Hippocampal formation (tissue), 2 donors: ENCODE data around the gene CATSPERZ.
"Not testable (repeated sequence)": the region's sequence is repeated elsewhere in the genome, so short reads cannot be mapped to it uniquely, and the experiment has no call there.

Experiments used
- DNase-seq, 2 donors: peaks; one replicate each; lab custom pipeline; 2025; lab: John Stamatoyannopoulos, UW

The CATSPERZ gene

DNA sequence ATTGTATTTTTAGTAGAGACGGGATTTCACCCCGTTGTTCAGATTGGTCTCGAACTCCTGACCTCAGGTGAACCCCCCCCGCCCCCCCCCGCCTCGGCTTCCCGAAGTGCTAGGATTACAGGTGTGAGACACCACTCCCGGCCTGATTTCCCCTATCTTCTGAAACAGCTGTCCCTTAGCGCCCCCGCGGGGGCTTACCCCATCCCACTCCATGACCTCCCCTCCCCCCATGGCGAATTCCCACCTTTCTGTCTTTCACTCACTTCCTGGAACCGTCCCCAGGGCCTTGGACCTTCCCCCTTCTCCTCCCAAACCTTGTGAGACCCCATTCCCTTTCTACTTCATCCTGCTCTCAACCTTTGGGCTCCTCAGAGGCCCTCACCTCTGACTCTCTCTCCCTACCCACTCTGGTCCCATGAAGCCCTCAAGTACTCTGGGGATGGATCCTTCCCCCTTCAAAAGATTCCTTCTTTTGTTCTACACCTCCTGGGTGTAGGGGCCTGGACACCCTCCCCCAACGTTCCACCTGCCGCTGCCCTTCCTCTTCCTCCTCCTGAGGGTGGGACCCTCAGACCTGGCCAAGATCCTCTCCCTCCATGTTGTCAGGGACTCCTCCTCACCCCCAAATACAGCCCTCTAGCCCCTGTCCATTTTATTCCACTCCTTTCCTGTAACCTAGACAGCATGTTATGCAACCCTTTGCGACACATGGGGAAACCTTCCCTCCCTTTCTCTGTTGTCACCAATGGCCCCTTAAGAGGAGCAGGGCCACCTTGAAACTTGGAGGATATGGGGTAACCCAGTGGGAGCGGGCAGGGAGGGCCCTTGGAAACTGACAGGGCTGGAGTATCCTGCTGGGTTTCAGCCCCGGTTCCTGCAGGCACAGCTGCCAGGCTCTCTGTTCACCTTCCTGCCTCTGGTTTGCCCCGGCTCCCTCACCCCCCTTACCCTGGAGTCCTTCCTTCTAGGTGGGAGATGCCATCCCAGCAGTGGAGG, 18.9 kb downstream of the CATSPERZ start:
- no peak for DNase-seq

DNA sequence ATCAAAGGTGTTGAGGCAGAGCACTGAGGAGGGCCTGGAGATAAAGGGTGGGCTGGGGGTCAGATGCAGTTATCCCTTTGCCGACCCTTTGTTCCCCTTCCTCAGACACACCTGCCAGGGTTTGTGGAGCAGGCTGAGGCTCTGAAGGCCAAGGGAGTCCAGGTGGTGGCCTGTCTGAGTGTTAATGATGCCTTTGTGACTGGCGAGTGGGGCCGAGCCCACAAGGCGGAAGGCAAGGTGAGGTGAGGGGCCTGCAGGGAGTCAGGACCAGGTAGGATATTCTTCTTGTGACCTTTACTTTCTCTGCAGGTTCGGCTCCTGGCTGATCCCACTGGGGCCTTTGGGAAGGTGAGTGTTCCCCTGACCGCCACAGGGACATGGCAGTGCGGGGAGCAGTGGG, 20.4 kb downstream of the CATSPERZ start:
- DNase-seq = no peak

DNA sequence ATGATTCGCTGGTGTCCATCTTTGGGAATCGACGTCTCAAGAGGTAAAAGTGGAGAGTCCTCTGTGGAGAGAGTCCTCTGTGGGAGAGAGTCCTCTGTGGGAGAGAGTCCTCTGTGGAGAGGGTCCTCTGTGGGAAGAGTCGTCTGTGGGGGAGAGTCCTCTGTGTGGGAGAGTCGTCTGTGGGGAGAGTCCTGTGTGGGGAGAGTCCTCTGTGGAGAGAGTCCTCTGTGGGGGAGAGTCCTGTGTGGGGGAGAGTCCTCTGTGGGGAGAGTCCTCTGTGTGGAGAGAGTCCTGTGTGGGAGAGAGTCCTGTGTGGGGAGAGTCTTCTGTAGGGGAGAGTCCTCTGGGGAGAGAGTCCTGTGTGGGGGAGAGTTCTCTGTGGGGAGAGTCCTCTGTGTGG, 20.9 kb downstream of the CATSPERZ start:
- no peak for DNase-seq

DNA sequence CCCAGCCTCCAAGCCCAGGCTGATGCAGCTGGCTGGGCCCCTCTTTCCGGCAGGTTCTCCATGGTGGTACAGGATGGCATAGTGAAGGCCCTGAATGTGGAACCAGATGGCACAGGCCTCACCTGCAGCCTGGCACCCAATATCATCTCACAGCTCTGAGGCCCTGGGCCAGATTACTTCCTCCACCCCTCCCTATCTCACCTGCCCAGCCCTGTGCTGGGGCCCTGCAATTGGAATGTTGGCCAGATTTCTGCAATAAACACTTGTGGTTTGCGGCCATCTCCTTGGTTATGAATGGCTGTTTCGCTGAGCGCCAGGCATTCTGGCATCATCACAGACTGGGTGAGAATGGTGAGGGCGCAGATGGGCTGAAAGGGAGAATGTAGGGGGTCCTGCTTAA, 21.4 kb downstream of the CATSPERZ start:
- DNase-seq = no peak

DNA sequence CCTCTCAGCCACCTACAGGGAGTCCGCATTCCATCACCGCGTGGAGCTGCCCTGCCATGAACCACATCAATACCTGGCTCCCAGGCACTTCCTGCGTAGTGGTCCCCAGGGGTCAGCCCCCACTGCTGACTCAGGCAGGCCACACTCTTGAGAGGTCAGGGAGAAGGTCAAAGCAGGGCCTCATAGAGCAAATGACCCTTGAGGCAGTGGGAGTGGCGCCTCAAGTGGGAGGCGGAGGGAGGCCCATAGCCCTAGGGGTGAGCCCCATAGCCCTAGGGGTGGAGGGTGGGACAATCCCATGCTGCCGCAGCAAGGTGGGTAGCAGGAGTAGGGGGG, 22.7 kb downstream of the CATSPERZ start:
- DNase-seq = no peak

DNA sequence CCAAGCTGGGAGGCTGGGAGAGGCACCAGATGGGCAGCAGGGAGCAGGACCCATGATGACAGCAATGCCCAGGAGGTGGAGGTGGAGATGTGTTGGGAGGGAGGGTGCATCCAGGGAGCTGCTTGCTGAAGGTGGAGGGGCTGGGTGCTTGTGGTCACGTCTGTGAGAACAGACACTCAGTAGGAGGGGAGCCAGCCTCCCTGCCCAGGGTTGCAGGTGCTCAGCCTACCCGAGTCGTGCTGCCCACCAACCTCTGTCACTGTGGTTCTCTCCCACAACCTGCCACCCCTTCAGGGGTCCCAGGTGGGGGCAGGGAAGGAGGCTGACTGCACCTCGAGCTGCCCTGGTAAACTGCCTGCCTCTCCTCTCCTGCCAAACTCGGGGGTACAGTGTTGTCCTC, 23.2 kb downstream of the CATSPERZ start:
- DNase-seq = no peak

DNA sequence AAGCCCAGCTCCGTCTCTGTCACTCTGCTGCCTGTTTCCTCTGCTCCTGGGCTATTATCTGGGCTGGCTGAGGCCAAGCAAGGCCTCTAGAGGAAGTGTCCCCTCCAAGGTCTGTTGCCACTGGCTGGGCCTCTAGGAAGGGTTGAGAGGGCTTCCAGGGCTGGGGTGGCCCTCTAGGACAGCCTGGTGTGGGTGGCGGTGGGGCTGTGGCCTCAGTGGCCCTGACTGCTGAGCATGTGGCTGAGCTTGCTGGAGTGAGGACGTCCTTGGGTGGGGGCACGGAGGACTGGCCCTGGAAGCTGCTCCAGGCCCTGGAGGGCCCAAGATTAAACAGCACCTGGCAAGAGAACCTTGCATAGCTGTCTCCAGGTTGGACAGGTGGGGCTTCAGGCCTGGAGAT, 23.8 kb downstream of the CATSPERZ start:
- DNase-seq = not testable (repeated sequence)

DNA sequence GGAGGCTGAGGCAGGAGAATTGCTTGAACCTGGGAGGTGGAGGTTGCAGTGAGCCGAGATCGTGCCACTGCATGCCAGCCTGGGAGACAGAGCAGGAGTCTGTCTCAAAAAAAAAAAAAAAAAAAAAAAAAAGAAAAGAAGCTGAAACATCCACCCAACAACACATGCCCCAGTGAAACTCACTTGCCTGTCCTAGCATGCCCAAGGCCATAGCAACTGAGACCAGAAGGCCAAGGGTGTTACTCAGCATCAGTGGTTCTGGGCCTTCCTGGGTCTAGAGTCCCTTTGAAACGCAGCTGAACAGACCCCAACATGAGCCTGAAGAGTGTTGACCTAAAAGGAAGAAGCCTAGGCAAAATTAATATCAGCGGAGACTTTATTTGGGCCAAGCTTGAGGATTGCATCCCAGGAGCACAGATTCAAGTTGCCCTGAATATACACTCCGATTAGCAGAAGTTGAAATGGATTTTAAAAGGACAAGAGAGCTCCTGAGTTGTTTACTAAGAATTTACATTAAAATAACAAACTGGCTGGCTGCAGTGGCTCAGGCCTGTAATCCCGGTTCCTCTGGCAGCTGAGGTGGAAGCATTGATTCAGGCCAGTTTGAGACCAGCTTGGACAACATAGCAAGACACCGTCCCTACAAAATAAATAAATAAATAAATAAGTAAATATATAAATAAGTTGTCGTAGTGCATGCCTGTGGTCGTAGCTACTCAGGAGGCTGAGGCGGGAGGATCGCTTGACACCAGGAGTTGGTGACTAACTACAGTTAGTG, 24.7 kb downstream of the CATSPERZ start:
- DNase-seq = no peak

DNA sequence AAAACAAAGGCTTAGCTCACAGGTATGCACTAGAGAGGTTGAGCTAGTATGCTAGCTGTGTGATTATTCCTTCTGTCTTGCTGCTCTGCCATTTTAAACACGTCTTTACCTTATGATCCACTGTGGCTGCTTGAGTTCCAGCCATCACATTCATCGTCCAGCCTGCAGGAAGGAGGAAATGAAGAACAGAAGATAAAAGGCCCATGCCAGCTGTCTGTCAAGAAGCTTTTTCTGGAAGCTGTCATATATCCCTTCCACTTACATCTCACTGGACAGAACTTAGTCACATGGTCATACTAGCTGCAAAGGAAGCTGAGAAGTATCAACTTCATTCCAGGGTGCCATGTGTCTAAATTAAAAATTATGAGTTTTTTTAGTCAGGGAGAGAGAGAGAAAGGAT, 27.2 kb downstream of the CATSPERZ start:
- no peak for DNase-seq

DNA sequence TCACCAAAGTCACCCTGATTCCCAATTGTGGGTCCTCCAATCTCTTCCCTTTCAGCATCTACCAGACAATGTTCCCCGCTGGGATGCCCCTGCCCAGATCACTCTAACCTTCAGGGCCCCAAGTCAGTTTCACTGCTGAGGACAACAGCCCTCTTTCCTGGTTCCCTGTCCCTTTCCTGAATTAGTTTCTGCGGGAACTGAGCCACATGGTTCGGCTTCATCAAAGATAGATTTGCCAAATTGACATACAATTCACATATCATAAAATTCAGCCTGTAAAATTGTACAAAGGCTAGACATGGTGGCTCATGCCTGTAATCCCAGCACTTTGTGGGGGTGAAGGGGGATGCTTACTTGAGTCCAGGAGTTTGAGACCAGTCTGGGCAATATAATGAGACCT, 27.8 kb downstream of the CATSPERZ start:
- no peak for DNase-seq

DNA sequence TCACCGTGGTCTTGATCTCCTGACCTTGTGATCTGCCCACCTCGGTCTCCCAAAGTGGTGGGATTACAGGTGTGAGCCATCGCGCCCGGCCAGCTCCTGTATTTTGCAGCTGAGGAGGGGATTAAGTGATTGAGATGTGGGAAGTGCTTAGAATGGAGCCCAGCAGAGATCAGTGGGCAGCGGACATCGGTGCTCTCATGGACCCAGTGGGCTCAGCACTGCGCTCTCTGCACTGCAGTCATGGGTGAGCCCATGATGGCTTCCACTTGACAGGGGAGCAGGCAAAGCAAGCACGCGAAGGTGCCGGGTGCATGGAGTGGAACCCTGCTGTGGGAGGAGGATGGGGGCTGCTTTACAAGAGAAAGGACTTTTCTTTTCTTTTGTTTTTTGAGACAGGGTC, 30.7 kb downstream of the CATSPERZ start:
- DNase-seq = no peak

DNA sequence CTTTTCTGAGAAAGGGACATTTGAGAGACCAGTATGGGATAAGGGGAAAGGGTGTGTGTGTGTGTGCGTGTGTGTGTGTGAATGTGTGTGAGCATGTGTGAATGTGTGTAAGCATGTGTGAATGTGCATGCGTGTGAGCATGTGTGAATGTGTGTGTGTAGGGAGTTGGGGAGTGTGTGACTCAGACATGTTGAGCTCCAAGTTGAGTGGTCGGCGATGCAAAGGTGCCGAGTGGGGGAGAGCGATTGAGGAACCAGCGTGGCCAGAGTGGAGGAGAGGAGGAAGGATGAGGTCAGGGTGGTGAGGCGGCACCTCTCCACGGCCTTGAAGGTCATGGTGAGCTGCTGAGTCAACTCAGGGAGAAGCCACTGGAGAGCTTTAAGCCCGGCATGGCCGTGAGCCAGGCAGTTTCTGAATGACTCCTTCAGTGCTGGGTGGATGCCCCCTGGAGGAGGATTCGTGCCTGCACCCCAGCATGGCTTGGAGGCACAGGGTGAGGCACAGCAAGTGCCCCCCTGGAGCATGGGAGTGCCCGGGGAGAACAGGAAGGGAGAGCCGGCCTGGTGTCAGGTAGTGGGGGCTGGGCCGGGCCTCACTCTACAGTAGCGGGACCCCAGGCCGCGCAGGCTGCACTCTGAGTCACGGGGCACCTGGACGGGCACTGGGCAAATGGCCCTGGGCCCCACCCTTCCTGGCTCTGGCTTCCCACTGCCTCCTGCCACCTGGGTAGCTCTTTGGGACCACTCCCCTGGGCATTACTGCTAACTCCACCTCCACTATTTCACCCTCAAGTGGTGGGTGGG, 31.6 kb downstream of the CATSPERZ start:
- DNase-seq = peak in 1 of 2 donors; percentile 25

DNA sequence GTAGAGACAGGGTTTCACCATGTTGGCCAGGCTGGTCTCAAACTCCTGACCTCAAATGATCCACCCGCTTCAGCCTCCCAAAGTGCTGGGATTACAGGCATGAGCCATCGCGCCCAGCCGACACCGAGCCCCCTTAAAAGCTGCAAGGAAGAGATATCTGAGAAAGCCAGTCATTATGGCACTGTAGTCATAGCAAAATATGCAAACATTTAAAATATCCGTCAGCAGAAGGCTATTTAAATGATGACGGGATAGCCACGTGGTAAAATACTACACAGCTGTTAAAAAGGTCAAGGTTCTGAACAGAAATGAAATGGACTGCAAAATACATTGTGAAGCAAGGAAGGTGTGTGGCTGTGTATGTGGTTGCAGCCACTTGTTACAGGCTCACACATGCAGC, 33.4 kb downstream of the CATSPERZ start:
- no peak for DNase-seq

DNA sequence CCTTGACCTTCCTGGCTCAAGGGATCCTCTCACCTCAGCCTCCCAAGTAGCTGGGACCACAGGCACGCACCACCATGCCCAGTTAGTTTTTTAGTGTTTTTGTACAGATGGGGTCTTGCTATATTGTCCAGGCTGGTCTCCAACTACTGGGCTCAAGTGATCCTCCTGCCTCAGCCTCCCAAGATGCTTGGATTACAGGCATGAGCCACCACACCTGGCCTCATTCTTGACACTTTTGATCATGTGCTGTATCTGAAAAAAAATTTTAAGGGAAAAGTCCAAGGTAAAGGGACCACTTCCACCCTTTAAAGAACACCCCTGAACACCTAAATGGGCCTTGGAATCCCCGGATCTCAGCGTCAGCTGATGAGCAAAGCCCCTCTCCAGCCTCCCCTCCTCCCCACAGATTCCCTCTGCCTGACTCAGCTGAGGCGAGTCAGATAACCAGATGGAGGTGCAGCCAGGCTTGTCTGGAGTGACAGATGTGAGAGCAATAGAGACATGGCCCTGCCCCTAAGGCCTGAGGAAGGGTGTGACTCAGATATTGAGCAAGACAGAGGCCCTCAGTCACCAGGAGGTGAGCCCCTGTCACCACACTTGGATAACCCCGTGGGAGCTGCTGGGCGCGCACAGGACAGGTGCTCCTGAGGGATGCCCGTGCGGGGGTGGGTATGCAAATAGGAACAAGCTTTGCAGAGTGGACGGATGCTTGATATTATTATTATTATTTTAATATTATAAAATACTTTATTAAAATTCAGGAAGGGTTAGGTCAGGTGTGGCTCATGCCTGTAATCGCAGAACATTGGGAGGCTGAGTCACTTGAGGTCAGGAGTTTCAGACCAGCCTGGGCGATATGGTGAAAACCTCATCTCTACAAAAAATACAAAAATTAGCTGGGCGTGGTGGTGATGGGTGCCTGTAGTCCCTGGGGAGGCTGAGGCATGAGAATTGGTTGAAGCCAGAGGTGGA, 34.9 kb downstream of the CATSPERZ start:
- DNase-seq = no peak

DNA sequence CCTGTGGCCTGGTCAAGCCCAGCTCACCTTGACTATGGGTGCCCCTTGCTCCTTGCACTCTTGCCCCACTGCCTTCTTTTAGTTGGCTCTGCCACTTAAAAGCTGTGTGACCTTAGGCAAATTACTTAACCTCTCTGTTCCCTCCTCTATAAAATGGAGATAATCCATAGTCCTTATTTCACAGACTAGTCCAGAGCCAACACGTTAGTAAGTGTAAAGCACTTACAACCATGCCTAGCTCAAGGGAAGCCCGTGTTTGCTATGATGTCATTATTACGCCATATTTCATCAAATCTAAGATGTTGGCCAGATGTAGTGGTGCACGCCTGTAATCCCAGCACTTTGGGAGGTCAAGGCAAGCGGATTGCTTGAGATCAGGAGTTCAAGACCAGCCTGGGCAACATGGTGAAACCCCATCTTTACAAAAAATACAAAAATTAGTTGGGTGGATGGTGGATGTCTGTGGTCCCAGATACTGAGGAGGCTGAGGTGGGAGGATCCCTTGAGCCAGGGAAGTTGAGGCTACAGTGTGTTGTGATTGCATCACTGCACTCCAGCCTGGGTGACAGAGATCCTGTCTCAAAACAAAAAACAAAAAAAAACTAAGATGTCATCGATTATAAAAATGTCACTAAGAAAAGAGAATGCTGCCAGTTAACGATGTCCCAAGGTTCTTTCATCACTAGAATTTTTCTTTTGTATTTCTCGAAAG, 37.5 kb downstream of the CATSPERZ start:
- no peak for DNase-seq

DNA sequence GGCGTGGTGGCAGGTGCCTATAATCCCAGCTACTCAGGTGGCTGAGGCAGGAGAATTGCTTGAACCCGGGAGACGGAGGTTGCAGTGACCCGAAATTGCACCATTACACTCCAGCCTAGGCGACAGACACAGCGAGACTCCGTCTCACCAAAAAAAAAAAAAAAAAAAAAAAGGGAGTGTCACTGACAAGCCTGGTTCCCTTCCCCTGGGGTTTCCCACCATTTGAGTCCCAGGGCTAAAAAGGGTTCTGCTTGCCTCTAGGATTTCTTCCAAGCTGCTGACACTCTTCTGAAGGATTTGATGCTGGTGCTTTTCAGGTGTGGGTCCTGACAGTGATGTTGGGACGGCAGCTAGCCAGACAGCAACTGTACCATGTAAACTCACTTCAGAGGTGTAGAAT, 38.6 kb downstream of the CATSPERZ start:
- DNase-seq = no peak

DNA sequence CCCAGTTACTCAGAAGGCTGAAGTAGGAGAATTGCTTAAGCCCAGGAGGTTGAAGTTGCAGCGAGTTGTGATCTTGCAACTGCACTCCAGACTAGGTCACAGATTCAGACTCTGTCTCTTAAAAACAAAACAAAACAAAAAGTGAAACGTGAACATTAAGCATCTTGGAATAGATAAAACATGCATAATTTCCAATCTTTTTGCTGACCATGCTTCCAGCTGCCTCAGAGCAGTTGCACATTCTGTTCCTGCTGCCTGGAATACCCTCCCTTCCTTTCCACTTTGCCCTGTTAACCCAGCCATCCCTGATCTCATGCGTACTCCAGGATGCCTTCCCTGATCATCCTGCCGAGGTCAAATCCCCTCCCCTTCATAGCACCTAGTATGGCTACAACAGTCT, 39.1 kb downstream of the CATSPERZ start:
- DNase-seq = no peak

DNA sequence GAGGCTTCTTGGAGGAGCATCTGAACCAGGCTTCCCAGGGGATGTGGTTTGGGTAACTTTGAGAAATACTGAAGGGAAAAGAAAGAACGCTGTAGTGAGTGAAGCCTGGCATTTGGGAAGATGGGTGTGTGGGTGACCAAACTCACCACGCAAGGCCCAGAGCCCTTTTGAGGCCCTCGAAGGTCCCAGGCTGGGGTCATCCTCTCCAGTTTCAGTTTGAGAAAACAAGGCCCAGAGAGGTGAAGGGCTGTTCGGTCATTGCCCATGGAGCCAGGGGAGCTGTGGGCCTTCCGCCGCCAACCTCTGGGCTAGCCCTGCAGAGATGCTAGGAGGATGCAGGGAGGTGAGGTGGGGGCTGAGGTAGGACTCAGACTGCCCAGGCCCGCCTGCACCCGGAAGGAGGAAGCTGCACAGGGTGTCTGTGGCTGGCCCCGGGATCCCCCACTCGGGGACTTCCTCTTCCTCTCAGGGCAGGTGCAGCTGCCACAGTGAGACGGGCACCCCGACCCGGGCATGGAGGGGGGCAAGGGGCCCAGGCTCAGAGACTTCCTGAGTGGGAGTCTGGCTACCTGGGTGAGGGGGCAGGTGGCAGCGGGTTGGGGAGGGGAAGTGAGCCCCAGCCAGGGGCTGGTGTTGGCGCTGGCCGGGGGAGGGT, 39.7 kb downstream of the CATSPERZ start, which contains the start of gene CCDC88B:
Gene CCDC88B (plus strand): TSS at position 451 of the 655 bp plus-strand sequence. CDS start 63 bp downstream, at position 514.
- DNase-seq = no peak

DNA sequence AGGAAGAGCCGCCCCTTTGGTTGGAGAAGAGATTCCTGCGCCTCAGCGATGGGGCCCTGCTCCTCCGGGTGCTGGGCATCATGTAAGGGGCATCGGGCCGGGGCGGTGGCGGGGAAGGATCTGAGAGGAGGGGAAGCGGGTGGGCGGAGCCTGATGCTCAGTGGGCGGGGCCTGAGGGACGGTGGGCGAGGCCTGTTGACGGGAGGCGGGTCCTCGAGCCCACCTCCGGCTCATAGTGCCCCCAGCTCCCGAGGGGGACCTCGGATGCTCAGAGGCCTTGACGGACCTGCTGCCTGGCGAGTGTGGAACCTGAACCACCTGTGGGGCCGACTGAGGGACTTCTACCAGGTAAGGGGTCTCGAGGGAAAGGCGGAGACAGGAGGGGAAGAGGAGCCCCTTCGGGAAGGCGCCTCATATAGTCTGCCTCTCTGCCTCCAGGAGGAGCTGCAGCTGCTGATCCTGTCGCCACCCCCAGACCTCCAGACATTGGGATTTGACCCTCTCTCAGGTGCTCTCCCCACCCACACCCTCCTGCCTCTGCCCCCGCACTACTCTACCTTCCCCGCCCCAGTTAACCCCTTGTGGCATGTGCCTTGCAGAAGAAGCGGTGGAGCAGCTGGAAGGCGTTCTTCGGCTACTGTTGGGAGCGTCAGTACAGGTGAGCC, 40.6 kb downstream of the CATSPERZ start:
- no peak for DNase-seq
